ENCODE results near the gene RFX2. TPM values are rescaled to one million over a fixed set of nuclear protein-coding genes. Genes with fewer than 3 reads are reported as not detected.

Gene RFX2
- total and polyA plus RNA-seq, 8 donors, result 1.8 to 14.0 (median 3.4) TPM

DNA sequence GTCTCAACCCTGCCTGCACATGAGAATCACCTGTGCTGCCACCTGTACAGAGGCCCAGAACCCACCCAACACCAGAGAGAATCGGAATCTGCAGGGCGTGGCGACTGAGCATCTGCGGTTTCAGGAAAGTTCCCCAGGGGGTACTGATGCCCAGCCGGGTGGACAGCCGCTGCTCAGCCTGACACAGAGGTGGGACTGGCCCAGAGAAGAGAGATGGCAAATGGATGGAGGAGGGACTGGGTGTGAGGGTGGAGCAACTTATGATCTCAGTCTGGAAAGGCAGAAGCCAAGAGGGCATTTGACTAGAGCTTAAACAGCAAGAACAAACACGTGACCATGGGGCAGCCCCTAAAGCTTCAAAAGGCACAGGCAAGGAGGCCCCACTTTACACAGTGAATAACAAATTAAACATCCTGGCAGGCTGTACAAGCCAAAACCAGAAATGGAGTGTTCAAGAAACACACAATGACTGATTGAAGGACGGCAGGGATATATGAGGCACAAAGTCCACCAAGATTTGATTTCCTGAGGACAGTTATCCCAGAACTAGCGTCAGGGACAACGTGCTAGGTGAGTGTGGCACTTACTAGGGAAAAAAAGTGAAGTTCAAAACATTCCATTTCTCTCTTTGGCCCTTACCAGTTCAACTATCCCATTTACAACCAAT lies 135.4 kb downstream of the RFX2 start:
- FAIRE-seq (no peak), DNase-seq (no peak), ATAC-seq (no peak)
- intact Hi-C loops (cut with DNase I), result no loop called here
- Histone ChIP-seq H3K9me3 (no peaks in the 10 kb centered on the region), H3K27ac (no peak overlapping the region), H3K36me3 (no peaks in the 10 kb centered on the region), H3K27me3 (no peaks in the 10 kb centered on the region), H3K4me3 (no peak overlapping the region), H3K4me1 (peaks cover 28 to 40% (median 30%) of the 10 kb centered on the region in 3 donors)
- TF ChIP-seq, protein P1, sequence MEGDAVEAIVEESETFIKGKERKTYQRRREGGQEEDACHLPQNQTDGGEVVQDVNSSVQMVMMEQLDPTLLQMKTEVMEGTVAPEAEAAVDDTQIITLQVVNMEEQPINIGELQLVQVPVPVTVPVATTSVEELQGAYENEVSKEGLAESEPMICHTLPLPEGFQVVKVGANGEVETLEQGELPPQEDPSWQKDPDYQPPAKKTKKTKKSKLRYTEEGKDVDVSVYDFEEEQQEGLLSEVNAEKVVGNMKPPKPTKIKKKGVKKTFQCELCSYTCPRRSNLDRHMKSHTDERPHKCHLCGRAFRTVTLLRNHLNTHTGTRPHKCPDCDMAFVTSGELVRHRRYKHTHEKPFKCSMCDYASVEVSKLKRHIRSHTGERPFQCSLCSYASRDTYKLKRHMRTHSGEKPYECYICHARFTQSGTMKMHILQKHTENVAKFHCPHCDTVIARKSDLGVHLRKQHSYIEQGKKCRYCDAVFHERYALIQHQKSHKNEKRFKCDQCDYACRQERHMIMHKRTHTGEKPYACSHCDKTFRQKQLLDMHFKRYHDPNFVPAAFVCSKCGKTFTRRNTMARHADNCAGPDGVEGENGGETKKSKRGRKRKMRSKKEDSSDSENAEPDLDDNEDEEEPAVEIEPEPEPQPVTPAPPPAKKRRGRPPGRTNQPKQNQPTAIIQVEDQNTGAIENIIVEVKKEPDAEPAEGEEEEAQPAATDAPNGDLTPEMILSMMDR (IDR thresholded peaks at IDR 0.05), result no peak
- WGBS, 2 donors, result 56 to 59% methylated on average over 10 of the region's 10 CpGs

DNA sequence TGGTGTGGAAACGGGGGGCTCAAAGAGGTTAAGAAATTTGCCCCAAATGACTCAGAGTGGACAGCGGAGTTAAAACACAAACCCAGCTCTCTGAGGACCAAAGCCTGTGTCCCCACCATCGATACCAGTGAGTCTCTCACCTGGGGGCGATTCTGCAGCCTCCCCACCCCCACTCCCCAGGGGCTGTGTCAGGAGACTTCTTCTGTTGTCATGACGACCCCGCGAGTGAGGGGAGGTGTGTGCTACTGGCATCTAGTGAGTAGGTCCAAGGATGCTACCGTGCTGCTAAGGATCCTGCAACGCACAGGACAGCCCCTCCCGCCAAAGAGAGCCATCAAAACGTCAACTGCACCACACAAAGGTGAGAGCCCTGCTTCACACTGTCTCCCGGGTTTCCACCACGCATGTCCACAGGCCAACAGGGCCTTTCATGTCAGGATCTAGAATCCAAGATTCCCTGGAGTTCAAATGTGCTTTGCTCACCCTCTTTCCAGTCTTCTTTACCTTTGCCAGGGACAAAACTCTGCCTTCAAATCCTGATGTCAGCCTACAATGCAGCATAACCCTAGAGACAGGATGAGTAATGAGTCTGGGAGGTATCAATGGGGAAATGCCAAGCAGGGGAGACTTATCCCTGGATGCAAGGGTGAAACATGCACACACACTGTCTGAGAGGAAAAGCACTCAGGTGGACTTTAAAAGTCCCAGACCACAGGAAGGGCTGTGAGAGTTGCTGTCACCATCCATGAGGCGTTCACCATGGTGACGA lies 136.2 kb downstream of the RFX2 start:
- no peak overlapping the region for H3K27ac ChIP-seq
- intact Hi-C loops (cut with DNase I), result no loop called here
- TF ChIP-seq, protein P1 (IDR thresholded peaks at IDR 0.05), result no peak
- no peak for FAIRE-seq
- H3K9me3 ChIP-seq, result no peaks in the 10 kb centered on the region
- H3K4me1 ChIP-seq, result peaks cover 36 to 47% (median 38%) of the 10 kb centered on the region in 3 donors
- no peak for DNase-seq
- no peak for ATAC-seq
- H3K4me3 ChIP-seq, result no peak overlapping the region
- no peaks in the 10 kb centered on the region for H3K27me3 ChIP-seq
- no peaks in the 10 kb centered on the region for H3K36me3 ChIP-seq
- 76 to 77% methylated on average over 15 of the region's 15 CpGs for WGBS, 2 donors

DNA sequence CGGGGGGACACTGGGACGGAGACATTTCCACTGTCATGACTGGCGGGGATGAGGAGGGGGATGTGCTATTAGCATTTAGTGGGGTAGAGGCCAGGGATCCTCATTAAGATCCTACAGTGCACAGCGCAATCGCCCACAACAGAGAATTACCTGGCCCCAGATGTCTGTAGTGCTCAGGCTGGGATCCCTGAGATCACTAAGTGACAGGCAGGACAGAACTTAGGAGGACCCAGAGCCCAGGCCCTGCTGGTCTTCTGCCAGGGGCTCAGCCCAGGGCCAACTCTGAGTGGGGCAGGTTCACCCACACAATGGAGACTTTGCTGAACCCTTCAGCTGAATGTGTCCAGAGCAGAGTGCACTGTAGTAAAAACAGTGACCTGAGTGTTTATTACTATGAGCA lies 136.9 kb downstream of the RFX2 start:
- Histone ChIP-seq H3K4me1 (peaks cover 42 to 49% (median 45%) of the 10 kb centered on the region in 3 donors), H3K27ac (no peak overlapping the region), H3K9me3 (no peaks in the 10 kb centered on the region), H3K4me3 (no peak overlapping the region), H3K36me3 (no peaks in the 10 kb centered on the region), H3K27me3 (no peaks in the 10 kb centered on the region)
- FAIRE-seq, result no peak
- DNase-seq, result no peak
- 87 to 92% methylated on average over 5 of the region's 5 CpGs for WGBS, 2 donors
- TF ChIP-seq, protein P1 (IDR thresholded peaks at IDR 0.05), result no peak
- intact Hi-C loops (cut with DNase I), result no loop called here
- no peak for ATAC-seq

DNA sequence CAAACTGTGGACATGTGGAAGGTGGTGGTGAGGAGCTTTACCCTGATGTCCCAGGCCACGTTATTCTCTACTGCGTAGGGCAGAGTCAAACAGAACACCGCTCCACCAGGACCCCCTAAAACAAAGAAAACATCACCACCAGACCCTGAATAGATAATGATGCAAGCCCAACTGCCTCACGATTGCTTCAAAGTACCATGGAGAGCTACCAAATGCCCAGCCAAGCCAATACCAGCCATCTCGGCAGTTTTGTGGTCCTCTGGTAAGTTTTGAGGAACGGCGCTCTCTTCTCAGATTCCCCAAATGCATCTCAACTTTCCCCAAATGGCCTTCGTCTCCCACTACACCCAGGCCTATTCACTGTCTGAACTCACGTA lies 138.0 kb downstream of the RFX2 start:
- H3K27me3 ChIP-seq, result no peaks in the 10 kb centered on the region
- ATAC-seq (no peak), FAIRE-seq (no peak), DNase-seq (no peak)
- peaks cover 51 to 58% (median 52%) of the 10 kb centered on the region in 3 donors for H3K4me1 ChIP-seq
- WGBS, 2 donors, result 82 to 85% methylated on average over 9 of the region's 9 CpGs
- H3K36me3 ChIP-seq, result no peaks in the 10 kb centered on the region
- H3K9me3 ChIP-seq, result no peaks in the 10 kb centered on the region
- TF ChIP-seq, protein P1 (IDR thresholded peaks at IDR 0.05), result no peak
- no peak overlapping the region for H3K27ac ChIP-seq
- H3K4me3 ChIP-seq, result no peak overlapping the region
- intact Hi-C loops (cut with DNase I), result no loop called here

Data from pancreas (tissue), 10 donors.